ENCODE data around the gene SYT15.
"Not testable (repeated sequence)": the region's sequence is repeated elsewhere in the genome, so short reads cannot be mapped to it uniquely, and the experiment has no call there.

SYT15 gene

GRCh38 chr10:46578474-46579178 lies at the start of gene SYT15:
Gene SYT15, plus strand, starts transcription at chr10:46579128. Its CDS starts 41 bp downstream, at chr10:46579169.
- DNase-seq (ENCODE audit: low read depth in 2 of 2) = not testable (repeated sequence)

- not testable (repeated sequence) for DNase-seq (ENCODE audit: low read depth in 2 of 2)
These were observed 49.2 kb upstream of the SYT15 start for GRCh38 chr10:46529742-46530141.

DNA sequence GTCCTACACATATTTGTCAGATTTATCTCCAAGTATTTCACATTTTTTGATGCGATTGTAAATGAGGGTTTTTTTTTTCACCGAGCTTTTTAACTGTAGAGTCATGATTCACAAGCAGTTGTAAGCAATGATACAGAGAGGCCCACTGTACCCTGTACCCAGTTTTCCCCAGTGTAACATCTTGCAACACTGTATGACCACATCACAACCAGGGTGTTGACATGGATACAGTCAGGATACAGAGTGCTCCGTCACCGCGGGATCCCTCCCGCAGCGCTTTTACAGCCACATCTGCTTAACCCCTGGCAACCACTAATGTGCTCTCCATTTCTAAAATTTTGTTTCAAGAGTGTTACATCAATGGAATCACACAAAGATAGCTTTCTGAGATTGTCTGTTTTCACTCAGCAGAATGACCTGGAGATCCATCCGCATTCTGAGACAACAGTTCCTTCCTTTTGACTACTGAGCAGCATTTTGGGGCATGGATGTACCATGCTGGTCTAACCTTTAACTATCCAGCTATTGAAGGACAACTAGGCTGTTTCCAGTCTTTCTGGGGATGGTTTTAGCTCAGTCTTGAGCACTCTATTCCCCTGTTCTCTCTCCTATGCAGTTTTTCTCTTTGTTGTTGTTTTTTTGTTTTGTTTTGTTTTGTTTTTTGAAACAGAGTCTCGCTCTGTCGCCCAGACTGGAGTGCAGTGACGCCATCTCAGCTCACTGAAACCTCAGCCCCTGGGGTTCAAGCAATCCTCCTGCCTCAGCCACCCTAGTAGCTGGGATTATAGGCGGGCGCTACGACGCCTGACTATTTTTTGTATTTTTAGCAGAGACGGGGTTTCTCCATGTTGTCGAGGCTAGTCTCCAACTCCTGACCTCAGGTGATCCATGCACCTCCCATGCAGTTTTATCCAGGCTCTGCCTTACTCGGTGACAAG lies 48.4 kb upstream of the SYT15 start:
- no peak for DNase-seq (ENCODE audit: low read depth in 2 of 2)

DNA sequence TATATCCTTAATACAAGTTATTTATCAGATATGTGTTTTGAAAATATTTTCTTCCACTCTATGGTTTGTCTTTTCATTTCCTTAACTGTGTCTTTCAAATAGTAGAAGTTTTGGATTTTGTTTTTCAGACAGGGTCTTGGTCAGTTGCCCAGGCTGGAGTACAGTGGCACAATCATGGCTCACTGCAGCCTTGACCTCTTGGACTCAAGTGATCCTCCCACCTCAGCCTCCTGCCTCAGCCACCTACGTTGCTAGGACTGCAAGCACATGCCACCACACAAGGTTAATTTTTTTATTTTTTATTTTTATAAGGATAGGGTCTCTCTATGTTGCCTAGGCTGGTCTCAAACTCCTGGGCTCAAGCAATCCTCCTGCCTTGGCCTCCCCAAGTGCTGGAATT lies 46.7 kb upstream of the SYT15 start:
- not testable (repeated sequence) for DNase-seq (ENCODE audit: low read depth in 2 of 2)

DNA sequence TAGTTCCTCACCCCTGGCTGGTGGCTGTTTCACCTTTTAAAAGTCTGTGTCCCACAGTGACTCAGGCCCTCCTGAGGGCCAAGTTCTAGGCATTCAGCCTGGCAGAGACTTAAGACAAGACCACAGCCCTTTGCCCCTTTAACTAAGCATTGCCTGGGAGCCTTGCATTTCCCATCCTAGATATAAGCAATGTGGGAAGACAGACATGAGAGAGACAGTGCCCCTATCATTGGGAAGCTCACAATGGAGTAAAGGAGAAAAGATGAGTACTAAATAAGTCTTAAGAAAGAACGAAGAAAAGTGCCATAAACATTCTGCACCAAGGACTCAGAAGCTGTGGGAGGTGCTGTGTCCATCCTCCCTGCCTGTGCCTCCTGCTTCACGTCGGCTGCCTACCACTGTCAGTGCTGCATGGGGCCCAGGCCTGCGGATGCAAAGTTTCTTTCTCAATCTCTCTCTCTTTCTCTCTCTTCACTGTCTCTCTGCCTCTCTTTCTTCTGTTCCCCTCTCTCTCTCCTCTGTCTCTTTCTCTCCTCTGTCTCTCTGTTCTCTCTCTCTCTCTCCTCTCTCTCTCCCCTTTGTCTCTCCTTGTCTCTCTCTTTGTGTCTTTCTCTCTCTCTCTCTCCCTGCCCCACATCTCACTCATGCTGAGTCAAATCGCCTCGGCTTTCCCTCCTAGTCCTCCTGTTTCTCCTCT lies 44.0 kb upstream of the SYT15 start:
- no peak for DNase-seq (ENCODE audit: low read depth in 2 of 2)

DNA sequence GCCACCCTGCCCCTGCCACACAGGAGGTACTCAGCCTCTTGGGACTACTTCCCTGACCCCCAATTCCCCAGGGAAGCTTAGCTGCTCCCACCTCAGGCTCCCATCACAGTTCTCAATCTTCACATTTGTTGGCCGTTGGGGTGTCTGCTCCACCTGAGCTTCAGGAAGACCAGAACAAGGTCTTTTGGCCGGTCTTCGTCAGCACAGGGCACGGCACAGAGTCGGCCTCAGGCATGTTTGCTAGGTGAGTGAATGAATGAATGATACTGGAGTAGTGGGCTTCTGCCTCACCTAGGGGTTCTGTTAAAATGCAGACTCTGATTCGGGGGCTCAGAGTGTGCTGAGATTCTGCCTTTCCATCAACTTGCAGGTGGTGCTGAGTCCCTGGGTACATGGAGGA lies 42.8 kb upstream of the SYT15 start:
- no peak for DNase-seq (ENCODE audit: low read depth in 2 of 2)

DNA sequence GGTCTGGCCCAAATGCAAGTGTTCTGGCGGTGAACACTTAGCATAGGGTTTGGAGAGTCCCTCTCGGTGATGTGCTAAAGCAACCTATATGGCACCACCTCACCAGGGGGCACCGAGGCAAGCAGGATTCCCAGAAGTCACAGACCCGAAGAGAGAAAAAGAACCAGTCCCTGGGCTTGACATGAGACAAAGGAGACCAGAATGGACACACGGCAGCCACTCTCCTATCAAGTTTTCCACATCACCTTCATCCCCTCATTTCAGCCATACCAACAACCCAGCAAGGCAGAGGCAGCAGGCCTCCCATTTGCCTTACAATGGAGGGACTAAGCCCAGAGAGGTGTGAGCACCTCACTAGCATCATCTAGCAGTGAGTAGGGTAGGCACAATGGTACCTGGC lies 42.1 kb upstream of the SYT15 start:
- no peak for DNase-seq (ENCODE audit: low read depth in 2 of 2)

- DNase-seq (ENCODE audit: low read depth in 2 of 2) = no peak
These were observed 41.6 kb upstream of the SYT15 start for GRCh38 chr10:46537309-46537708.

DNA sequence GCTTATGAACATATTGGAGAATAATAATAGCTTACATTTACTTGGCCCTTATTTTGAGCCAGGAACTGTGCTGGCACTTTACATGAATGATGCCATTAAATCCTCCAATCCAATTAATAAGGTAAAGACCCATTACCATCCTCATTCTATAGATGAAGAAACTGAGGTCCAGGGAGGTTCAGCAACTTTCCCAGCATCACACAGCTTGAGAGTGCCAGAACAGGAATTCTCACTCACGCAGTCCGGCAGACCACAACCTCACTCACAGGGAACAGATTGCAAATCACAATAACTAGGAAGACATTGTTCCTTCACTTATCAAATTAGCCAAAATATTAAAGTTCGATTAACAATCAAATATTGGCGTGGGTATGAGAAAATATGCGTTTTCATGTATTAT lies 40.8 kb upstream of the SYT15 start:
- DNase-seq (ENCODE audit: low read depth in 2 of 2) = no peak

- no peak for DNase-seq (ENCODE audit: low read depth in 2 of 2)
These were observed 40.1 kb upstream of the SYT15 start for GRCh38 chr10:46538717-46539426.

- DNase-seq (ENCODE audit: low read depth in 2 of 2) = no peak
These were observed 39.1 kb upstream of the SYT15 start for GRCh38 chr10:46539596-46540411.

GRCh38 chr10:46540412-46541016 lies 38.4 kb upstream of the SYT15 start:
- no peak for DNase-seq (ENCODE audit: low read depth in 2 of 2)

DNA sequence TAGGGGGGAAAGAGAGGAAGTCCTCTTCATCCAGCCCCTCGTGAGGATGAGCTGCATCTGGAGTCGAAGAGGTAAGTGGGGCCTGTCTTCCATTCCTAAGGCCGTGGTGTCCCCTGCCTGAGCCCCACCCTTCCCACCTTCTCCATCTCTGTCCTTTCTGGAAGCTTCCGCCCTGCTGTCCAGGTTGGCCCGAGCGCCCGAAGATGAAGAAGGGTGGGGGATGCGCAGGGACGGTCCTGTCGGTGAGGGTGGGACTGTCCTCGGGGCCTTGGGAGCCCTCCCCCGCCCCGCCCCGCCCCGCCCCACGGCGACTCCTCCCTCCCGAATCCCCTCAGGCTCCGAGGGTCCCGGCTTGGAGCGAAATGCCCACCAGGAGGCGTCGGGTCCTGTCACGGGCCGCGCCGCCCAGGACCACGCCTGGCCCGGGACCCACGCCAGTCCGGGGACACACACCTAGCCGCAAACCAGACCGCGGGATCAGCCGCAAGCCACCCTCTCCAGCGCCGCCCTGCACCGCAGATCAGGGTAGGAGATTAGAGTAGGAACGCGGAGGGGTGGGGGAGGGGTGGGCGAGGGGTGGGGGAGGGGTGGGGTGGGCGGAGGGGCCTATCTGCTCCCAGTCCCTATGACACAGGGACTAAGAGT lies 37.8 kb upstream of the SYT15 start:
- DNase-seq (ENCODE audit: low read depth in 2 of 2) = no peak

DNA sequence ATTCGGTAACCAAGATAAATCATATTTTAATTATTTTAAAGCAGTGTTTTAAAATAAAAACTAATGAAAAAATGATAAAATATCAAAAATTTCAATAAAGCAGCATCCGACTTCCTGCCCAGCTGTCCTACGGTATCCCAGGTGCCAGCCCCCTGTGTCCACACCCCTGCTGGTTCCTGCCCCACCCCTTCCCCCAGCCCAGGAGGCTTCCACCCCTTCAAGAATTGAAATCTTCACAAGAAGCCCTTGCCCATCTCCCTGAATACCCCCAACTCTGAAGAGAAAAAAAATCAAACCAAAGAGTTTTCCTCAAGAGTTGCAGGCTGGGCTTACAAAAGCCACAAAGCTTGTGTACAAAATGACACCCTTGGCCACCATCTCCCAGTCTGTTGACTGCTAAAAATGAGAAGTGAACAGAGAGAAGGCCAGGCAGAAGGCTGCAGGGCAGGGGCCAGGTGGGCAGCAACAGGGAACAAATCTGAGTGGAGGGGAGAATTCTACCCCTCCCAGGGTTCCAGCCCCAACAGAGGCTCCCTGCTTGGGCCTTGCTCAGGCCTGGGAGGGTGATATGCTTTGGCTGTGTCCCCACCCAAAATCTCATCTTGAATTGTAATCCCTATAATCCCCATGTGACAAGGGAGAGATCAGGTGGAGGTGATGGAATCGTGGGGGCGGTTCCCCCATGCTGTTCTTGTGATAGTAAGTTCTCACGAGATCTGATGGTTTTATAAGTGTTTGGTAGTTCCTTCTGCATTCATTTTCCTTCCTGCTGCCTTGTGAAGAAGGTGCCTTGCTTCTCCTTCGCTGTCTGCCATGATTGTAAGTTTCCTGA lies 37.0 kb upstream of the SYT15 start:
- no peak for DNase-seq (ENCODE audit: low read depth in 2 of 2)

DNA sequence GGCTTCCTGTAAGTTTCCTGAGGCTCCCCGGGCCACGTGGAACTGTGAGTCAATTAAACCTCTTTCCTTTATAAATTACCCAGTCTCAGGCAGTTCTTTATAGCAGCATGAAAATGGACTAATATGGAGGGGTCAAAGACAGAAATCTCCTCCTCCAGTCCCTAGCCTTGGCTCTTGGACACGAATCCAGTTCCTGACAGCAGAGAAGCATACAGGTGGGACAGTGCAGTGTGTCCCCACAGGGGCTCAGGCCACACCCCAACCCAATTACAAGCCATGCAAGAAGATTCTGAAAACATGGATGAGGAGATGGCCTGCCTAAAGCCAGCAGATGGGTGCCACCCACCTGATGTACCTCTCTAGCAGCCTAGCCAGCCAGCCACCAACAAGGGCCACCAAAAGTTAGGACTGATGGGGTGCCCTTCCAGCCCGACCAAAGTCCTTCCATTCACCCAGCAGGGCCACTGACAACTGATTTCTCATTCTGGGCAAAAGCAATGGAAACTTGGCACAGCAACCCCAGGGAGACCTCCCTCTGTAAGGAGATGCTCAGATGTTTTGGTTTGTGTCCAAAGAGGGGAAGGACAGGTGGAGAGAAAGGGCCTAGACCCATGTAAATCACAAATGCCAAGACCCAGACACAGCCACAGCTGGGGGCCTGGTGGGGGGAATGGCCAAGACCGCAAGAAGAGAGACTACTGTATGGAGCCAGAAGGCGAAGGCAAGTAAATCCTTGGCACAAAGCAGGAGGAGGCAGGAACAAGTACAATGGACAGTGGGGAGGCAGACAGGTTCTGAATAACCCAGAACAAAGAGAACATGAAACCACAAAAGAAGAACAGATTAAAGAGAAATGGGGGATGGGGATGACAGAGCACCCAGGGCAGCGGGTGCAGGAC lies 36.1 kb upstream of the SYT15 start:
- DNase-seq (ENCODE audit: low read depth in 2 of 2) = no peak

DNA sequence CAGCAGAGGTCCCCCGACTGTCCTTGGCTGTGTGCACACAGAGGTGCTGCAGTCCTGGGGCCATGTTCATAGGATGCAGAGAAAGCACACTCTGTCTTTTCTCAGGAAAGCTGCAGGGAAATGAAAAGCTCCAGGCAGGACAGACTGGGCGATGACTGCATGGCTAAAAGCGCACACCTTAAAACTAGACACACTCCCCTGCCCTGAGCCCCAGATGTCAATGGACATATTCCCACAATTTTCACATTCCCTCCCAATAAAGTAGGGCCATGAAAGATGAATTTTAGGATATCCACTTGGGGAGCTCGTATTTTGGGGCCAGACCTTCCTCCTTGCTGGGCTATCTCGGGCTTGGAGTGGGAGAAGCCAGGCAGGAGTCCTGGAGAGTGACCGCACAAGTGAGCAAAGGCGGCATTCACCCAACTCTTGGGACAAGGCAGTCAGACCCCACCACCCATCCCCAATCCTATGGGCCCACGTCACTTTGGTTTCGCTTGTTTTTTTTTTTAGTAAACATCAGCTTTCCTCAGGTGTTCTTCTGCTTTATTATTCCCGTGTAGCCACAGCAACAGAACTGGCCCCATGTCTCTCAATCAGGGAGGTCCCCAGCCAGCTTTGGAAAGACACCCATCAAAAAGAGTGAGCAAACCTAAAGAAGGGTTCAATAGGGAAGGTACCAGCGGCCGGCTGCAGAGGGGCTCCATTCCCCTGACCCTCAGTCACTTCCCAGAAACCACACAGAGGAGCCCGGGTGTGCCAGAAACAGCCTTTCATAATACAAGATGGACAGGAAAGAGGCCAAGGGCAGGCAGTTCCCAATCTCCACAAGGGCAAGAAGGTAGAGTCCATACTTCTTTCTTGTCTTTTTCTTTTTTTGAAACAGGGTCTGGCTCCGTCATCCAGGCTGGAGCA lies 35.2 kb upstream of the SYT15 start:
- DNase-seq (ENCODE audit: low read depth in 2 of 2) = no peak
